DMS153 (cell line): ENCODE measurements around the gene ITGB2.
"Not testable (repeated sequence)": the region's sequence is repeated elsewhere in the genome, so short reads cannot be mapped to it uniquely, and the experiment has no call there.

Source experiments
- DNase-seq: peaks from one replicate; lab custom pipeline; 2025; lab: John Stamatoyannopoulos, UW

Gene ITGB2

DNA sequence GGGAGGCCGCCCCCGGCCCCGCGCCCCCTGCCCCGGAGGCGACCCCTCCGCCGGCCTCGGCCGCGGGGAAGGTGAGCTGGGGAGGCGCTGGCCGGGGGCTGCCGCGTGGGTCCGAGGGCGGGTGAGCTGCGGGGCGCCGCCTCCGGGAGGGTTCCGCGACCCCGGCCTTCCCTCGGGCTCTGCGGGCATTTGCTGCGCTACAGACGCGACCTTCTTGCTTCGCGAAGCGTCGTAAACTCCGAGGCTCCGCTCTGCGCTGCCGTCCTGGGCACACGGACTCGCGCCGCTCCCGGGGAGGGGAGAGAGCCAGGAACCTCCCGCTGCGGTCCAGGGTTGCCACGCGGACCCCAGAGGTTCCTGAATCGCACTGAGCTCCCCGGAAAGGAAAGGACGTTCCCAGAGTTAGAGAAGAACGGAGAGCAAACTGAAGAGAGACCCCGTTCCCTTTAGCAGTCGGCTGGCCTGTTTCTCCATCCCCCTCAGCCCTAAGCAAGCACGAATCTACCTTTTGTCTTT is 19.5 kb upstream of the ITGB2 start:
- no peak for DNase-seq

- DNase-seq, result peak; percentile 65
Observed at GRCh38 chr21:44939532-44940115, 18.9 kb upstream of the ITGB2 start, which contains the start of gene SLX9. SLX9 (plus strand) TSS chr21:44940029; CDS start chr21:44940058, 29 bp downstream.

GRCh38 chr21:44938772-44939531 is 18.3 kb upstream of the ITGB2 start:
- DNase-seq, result no peak

GRCh38 chr21:44935533-44935927 is 14.8 kb upstream of the ITGB2 start:
- no peak for DNase-seq

GRCh38 chr21:44934797-44935532 is 14.3 kb upstream of the ITGB2 start:
- DNase-seq, result no peak

GRCh38 chr21:44934276-44934675 is 13.6 kb upstream of the ITGB2 start:
- no peak for DNase-seq

DNA sequence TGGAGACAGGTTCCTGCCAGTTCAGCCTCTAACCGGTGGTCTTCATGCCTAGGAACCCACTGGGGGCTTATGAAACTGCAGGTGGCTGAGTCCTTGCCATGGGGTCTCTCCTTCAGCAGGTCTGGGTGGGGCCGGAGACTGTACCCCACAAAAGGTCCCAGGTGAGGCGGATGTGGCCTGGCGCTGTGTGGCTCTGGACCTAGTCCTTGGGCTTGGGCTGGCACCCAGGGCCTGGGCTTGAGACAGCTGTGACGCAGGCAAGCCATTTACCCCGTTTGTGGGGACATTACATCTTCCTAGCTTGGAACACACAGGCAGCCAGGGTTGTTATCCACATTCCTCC is 13.2 kb upstream of the ITGB2 start:
- no peak for DNase-seq

DNA sequence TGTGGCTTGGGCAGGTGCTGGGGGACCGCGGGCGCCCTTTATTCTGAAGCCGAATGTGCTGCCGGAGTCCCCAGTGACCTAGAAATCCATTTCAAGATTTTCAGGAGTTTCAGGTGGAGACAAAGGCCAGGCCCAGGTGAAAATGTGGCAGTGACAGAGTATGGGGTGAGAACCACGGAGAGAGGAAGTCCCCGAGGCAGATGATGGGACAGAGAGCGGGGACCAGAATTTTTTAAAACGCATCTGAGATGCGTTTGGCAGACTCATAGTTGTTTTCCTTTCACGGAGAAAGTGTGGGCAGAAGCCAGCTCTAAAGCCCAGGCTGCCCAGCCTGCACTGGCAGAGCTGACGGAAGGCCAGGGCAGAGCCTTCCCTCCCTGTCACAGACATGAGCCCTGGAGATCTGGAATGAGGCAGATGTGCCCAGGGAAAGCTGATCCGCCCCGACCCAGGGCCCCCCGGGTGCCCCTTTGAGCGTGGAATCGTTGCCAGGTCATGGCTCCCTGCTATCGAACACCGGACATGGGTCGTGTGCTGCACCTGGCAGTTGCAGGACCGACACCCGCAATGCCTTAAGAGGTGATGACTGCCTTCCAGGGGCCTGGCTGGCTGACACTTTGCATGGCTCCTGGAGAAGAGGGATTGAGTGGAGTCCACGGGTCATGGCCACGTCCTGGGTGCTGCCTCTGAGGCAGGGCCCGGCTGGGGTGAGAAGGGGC is 12.7 kb upstream of the ITGB2 start:
- DNase-seq, result no peak

DNA sequence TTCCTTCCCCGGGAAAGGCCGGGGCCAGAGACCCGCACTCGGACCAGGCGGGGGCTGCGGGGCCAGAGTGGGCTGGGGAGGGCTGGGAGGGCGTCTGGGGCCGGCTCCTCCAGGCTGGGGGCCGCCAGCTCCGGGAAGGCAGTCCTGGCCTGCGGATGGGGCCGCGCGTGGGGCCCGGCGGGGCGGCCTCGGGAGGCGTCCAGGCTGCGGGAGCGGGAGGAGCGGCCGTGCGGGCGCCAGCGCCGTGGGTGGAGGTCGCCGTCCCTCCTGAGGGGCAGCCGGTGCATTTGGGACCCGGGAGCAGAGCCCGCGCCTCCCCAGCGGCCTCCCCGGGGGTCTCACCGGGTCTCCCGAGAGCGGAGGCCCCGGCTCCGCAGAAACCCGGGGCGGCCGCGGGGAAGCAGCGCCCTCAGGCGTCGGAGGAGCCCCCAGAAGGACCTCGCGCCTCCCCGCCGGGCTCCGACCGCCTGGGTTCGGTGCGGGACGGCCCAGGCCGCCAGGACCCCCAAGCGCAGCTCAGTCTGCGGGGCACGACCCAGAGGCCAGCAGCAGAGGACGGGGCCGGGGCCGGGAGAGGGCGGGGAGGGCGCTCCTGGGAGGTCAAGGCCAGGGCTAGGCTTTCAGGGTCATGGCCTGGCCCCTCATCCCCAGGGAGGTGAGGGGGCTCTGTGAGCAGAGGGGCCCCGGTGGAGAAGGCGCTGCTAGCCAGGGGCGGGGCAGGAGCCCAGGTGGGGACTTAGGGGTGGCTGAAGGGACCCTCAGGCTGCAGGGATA is 11.9 kb upstream of the ITGB2 start:
- DNase-seq, result no peak

DNA sequence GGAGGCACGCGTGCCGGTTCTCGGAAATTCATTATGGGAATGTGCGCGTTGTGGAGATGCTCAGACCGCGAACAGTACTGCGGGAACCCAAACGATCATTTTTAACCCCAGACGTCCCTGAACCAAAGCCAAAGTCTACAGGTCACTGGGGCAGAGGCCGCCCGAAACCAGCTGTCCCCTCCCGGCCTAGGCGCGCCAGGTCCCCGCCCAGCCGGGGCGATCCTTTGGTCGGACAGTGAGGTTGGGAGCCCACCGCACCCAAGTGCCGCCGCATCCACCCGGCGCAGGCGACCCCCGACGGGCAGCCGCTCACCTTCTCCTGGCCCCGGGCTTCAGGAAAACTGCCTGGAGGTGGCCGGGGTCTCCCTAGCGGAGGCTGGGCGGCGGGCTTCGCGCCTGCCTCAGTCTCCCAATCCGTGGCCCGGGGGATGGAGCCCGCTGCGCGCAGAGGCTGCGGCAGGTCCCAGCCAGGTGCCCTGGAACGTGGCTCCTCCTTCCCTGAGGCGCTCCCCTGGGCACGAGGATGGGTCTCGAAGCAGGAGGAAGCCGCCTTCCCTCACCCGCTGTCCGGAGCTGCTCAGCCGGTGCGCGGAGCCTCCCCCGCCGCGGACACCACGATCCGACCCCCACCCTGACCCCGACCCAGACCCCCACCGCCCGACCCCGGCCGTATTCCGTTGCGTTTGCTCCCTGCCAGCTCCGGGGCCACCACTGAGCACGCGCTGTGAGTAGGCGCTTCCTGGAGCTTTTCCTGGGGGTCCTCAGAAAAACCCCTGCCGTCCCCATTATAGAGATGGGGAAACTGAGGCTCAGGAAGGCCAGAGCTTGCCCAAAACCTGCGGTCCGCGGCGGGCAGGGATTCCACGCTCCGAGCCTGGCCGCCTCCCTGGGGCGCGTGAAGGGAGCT is 11.1 kb upstream of the ITGB2 start:
- no peak for DNase-seq

GRCh38 chr21:44931137-44931500 is 10.4 kb upstream of the ITGB2 start:
- DNase-seq, result peak; percentile 5

GRCh38 chr21:44930543-44930981 is 9.9 kb upstream of the ITGB2 start:
- DNase-seq, result no peak

DNA sequence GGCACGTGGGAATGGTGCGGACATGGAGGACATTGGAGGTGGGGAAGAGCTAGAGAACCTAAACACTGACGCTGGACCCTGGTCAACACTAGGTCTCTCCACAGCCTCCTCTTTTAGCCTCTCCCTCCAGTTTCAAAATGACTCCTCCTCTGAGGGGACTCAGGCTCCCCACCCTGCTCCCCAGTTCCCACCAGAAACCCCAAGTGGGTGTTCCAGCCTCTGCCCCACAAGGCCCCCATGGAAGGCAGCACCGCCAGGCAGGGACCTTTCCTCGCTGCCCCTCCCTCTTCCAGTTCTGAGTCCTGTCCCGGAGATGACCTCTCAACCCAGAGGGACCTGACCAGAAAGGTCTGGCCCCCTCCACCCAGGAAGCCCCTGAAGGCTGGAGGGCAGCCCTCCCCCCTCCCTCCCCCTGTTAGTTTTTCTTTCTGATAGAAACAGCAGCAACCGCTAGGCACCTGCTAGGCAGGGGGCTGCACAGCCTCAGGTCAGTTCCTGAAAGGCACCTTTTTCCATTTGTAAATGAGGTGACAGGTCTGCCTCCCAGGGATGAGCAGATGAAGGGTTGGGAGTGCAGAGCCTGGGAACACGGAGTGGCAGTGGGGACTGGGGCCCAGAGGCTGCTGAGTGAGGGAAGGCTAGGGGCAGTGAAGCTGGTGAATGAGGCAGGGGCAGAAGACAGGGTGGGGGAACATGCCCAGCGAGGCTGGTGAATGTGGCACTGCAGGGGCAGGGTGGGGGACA is 9.3 kb upstream of the ITGB2 start:
- DNase-seq, result no peak

DNA sequence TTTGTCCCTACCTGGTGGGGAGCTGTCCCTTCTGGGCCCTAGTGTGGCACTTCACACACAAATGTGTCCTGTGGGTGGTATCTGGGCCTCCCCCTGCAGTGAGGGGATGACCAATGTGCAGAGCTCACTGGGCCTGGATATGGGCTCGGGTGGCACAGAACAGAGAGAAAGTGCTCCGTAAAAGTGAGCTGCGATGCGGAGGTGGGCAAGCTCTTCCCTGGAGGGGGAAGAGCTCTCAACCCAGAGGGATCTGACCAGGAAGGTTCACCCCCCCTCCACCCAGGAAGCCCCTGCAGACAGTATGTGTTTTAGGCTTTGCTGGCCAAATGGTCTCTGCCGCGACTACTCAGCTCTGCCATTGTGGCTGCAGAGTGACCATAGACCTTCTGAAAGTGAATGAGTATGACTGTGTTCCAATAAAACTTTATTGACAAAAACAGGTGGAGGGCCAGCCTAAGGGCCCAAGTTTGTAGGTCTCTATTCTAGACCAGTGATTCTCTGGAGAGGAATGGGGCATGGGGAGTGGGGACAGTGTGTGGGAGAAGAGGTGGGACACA is 8.6 kb upstream of the ITGB2 start:
- no peak for DNase-seq

GRCh38 chr21:44928500-44929241 is 8.0 kb upstream of the ITGB2 start:
- not testable (repeated sequence) for DNase-seq

GRCh38 chr21:44927587-44928461 is 7.1 kb upstream of the ITGB2 start:
- no peak for DNase-seq

DNA sequence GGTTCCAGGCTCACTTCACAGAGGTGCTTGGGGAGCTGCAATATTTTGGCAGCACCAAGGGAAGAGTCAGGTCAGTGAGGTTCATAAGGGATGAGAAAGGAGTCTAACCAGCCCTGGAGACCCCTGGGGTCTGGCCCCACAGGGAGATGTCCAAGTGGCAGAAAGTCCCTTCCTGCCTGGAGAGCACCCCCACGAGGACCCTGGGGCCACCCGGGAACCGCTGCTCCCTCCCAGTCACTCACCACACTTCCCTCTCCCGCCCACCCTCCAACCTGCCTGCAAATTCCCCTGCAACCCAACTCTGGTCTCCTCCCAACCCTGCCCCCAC is 6.5 kb upstream of the ITGB2 start:
- DNase-seq, result no peak
